IMR-90 (cell line): ENCODE measurements around the gene KRTAP19-8. TPM values are rescaled to one million over a fixed set of nuclear protein-coding genes. Genes with fewer than 3 reads are reported as not detected.

Experiments
- ATAC-seq: fragments of 200-7000 bp; cut with Tn5 transposase; 2 replicates; pipeline ENCODE4 v1.9.1; 2020; ENCODE audit warnings: low read depth, mild to moderate bottlenecking, moderate library complexity
- BruUV-seq: library from RNA; stranded (reverse); fragments of 400-500 nt; replicated peaks from 2 replicates; lab custom pipeline; 2021; lab: Mats Ljungman, UMichigan
- CTCF ChIA-PET: fragments of 300-600 bp; formaldehyde crosslinking; extraction: SDS; loops from one replicate; lab custom pipeline; 2021; ENCODE audit warnings: antibody characterized with exemption; lab: Yijun Ruan, JAX
- POLR2A ChIA-PET: fragments of 300-600 bp; sonication (Branson Sonifier 250); formaldehyde crosslinking; loops from one replicate; lab custom pipeline; 2022; ENCODE audit warnings: antibody characterized with exemption; ENCODE audit not compliant: unreplicated experiment; lab: Charles Lee
- DNase-seq: peaks from one replicate; pipeline ENCODE4 v3.0.0; 2013
- H2AFZ ChIP-seq: replicated peaks from 2 replicates; pipeline ENCODE3; 2013; ENCODE audit warnings: low read length, mild to moderate bottlenecking; ENCODE audit not compliant: poor library complexity
- H2AK5ac ChIP-seq: 2 replicates; pipeline ENCODE4 v1.6.1; 2013; ENCODE audit warnings: low read depth, low read length, inconsistent platforms
- H2AK9ac ChIP-seq: replicated peaks from 2 replicates; pipeline ENCODE3; 2013; ENCODE audit warnings: mild to moderate bottlenecking, low read depth, low read length, moderate library complexity; ENCODE audit not compliant: poor library complexity
- H2BK120ac ChIP-seq: 2 replicates; pipeline ENCODE4 v1.6.1; 2013; ENCODE audit warnings: low read depth, low read length, inconsistent platforms
- H2BK15ac ChIP-seq: 3 replicates; pipeline ENCODE4 v1.6.1; 2013; ENCODE audit warnings: low read depth, low read length, inconsistent platforms
- H2BK20ac ChIP-seq: 2 replicates; pipeline ENCODE4 v1.6.1; 2013; ENCODE audit warnings: low read depth, mild to moderate bottlenecking, inconsistent platforms, low read length, moderate library complexity
- H2BK5ac ChIP-seq: 2 replicates; pipeline ENCODE4 v1.6.1; 2013; ENCODE audit warnings: mild to moderate bottlenecking, low read depth, low read length, inconsistent platforms; ENCODE audit not compliant: poor library complexity, severe bottlenecking
- H3K14ac ChIP-seq: replicated peaks from 2 replicates; pipeline ENCODE4 v1.6.1; 2013; ENCODE audit warnings: low read depth, low read length, inconsistent platforms
- H3K18ac ChIP-seq: 2 replicates; pipeline ENCODE4 v1.6.1; 2013; ENCODE audit warnings: low read depth, low read length, control low read depth
- H3K23ac ChIP-seq: 2 replicates; pipeline ENCODE4 v1.6.1; 2013; ENCODE audit warnings: low read depth, low read length, inconsistent platforms
- H3K27ac ChIP-seq: 2 replicates; pipeline ENCODE4 v1.5.1; 2013; ENCODE audit warnings: mild to moderate bottlenecking, control low read depth, low read length; ENCODE audit not compliant: insufficient read depth
- H3K27me3 ChIP-seq: 2 replicates; pipeline ENCODE4 v1.6.1; 2013; ENCODE audit warnings: low read length; ENCODE audit not compliant: control insufficient read depth, insufficient read depth
- H3K36me3 ChIP-seq: 2 replicates; pipeline ENCODE4 v1.6.1; 2013; ENCODE audit warnings: low read length, mixed read lengths; ENCODE audit not compliant: control insufficient read depth, insufficient read depth
- H3K4ac ChIP-seq: 2 replicates; pipeline ENCODE4 v1.6.1; 2013; ENCODE audit warnings: low read depth, low read length, inconsistent platforms
- H3K4me1 ChIP-seq: 2 replicates; pipeline ENCODE4 v1.6.1; 2013; ENCODE audit warnings: low read length, mixed read lengths; ENCODE audit not compliant: control insufficient read depth, insufficient read depth
- H3K4me2 ChIP-seq: 2 replicates; pipeline ENCODE4 v1.6.1; 2013; ENCODE audit warnings: low read depth, mild to moderate bottlenecking, control low read depth, low read length, moderate library complexity
- H3K4me3 ChIP-seq: 2 replicates; pipeline ENCODE4 v1.5.1; 2013; ENCODE audit warnings: low read depth, mild to moderate bottlenecking, control low read depth, low read length, moderate library complexity; ENCODE audit not compliant: insufficient read depth
- H3K56ac ChIP-seq: 2 replicates; pipeline ENCODE4 v1.6.1; 2013; ENCODE audit warnings: low read length, inconsistent platforms; ENCODE audit not compliant: insufficient read depth; ENCODE audit errors: extremely low read depth
- H3K79me1 ChIP-seq, 2 experiments: 2 replicates each; pipeline ENCODE4 v1.6.1; 2013; ENCODE audit warnings: low read length in 2 of 2, inconsistent platforms in 1 of 2, low read depth in 1 of 2
- H3K9ac ChIP-seq: 2 replicates; pipeline ENCODE4 v1.6.1; 2013; ENCODE audit warnings: low read depth, low read length, control low read depth
- H3K9me1 ChIP-seq: 2 replicates; pipeline ENCODE4 v1.6.1; 2013; ENCODE audit warnings: low read length, inconsistent platforms; ENCODE audit not compliant: insufficient read depth
- H3K9me3 ChIP-seq: 2 replicates; pipeline ENCODE4 v1.6.1; 2013; ENCODE audit warnings: low read length; ENCODE audit not compliant: control insufficient read depth, insufficient read depth
- H4K20me1 ChIP-seq: 2 replicates; pipeline ENCODE4 v1.6.1; 2013; ENCODE audit warnings: low read length, inconsistent platforms; ENCODE audit not compliant: insufficient read depth
- H4K5ac ChIP-seq: 2 replicates; pipeline ENCODE4 v1.6.1; 2013; ENCODE audit warnings: mild to moderate bottlenecking, low read depth, low read length, control low read depth
- H4K8ac ChIP-seq, 2 experiments: 2 replicates each; pipeline ENCODE4 v1.6.1; 2013; ENCODE audit warnings: low read depth in 2 of 2, low read length in 2 of 2, control low read depth in 1 of 2, inconsistent platforms in 1 of 2
- H4K91ac ChIP-seq: 2 replicates; pipeline ENCODE4 v1.6.1; 2013; ENCODE audit warnings: low read depth, low read length, inconsistent platforms; ENCODE audit not compliant: insufficient read depth
- CHD1 ChIP-seq: IDR thresholded peaks from 2 replicates; pipeline ENCODE4 v1.6.1; 2012; ENCODE audit warnings: low read depth, low read length, improper control_type of control experiment
- FOS ChIP-seq: fragments of 150-350 bp; IDR thresholded peaks from 2 replicates; pipeline ENCODE4 v1.6.1; 2016; ENCODE audit warnings: low read depth, low read length
- NFE2L2 ChIP-seq: fragments of 150-350 bp; IDR thresholded peaks from 2 replicates; pipeline ENCODE4 v1.6.1; 2016; ENCODE audit warnings: low read depth, mild to moderate bottlenecking, low read length
- RCOR1 ChIP-seq: IDR thresholded peaks from 2 replicates; pipeline ENCODE4 v1.6.1; 2012; ENCODE audit warnings: mild to moderate bottlenecking, low read length, improper control_type of control experiment; ENCODE audit not compliant: insufficient replicate concordance
- WGBS, 2 experiments: methylation state at CpG; one replicate each; pipeline versions ENCODE4 v1.1.5 to v1.1.7; 2013; ENCODE audit warnings: missing lambda C conversion rate in 2 of 2; ENCODE audit not compliant: insufficient read length in 1 of 2; ENCODE audit errors: extremely low coverage in 2 of 2; 5-methylcytosine and 5-hydroxymethylcytosine counted together
- dilution Hi-C: fragments of 300-500 bp; cut with HindIII; formaldehyde crosslinking; loops from one replicate; pipeline ENCODE4 v1.14.3; 2018; ENCODE audit warnings: low sequenced_read_pairs; ENCODE audit not compliant: unreplicated experiment
- in situ Hi-C: fragments of 300-500 bp; cut with MboI; formaldehyde crosslinking; loops from 3 replicates; pipeline ENCODE4 v1.14.3; 2019; ENCODE audit warnings: low sequenced_read_pairs, inconsistent platforms, mixed read lengths
- intact Hi-C: fragments of 100-400 bp; cut with micrococcal nuclease; formaldehyde crosslinking; loops from 2 replicates; pipeline ENCODE4 v1.10.0; 2022
- polyA plus RNA-seq, 3 experiments: library from polyadenylated mRNA; depleted of rRNA; stranded (reverse); fragments of >200 nt; gene quantifications; 2 replicates each; pipeline ENCODE4 v1.2.3, GENCODE V29; 2012; ENCODE audit warnings: low replicate concordance in 1 of 3
- total RNA-seq: library from RNA; depleted of rRNA; stranded (reverse); fragments of >200 nt; gene quantifications from 2 replicates; pipeline ENCODE4 v1.2.3, GENCODE V29; 2012

The KRTAP19-8 gene
- total and polyA plus RNA-seq, 2 of the 4 experiments (the other 2 are of a cell fraction), result not detected

- DNase-seq (no peak), ATAC-seq (no peak)
- Histone ChIP-seq H3K79me1 (no peaks in the 10 kb centered on the region), H4K5ac (no peak overlapping the region), H3K27me3 (no peaks in the 10 kb centered on the region), H3K4me3 (no peak overlapping the region), H3K18ac (no peak overlapping the region), H3K9me3 (peaks cover 10% of the 10 kb centered on the region), H4K8ac (no peak overlapping the region), H3K27ac (no peak overlapping the region), H2BK5ac (no peak overlapping the region), H3K9ac (no peak overlapping the region), H2BK120ac (no peak overlapping the region), H4K91ac (no peak overlapping the region), H3K56ac (no peak overlapping the region), H2AFZ (no peak overlapping the region), H4K20me1 (no peaks in the 10 kb centered on the region), H3K4me2 (no peak overlapping the region), H3K36me3 (no peaks in the 10 kb centered on the region), H2BK20ac (no peak overlapping the region), H2BK15ac (no peak overlapping the region), H3K14ac (no peak overlapping the region), H3K4ac (no peak overlapping the region), H3K23ac (no peak overlapping the region), H2AK5ac (no peak overlapping the region), H3K9me1 (no peaks in the 10 kb centered on the region), H3K4me1 (no peaks in the 10 kb centered on the region), H2AK9ac (no peak overlapping the region)
- 11% methylated on average over 1 of the region's 1 CpG; no CpG with 5 or more reads in 1 of the 2 experiments for WGBS, 2 experiments
- no TSS peak for BruUV-seq
- dilution Hi-C loops, result no loop called here
- TF ChIP-seq CHD1 (no peak), RCOR1 (no peak), FOS (no peak), NFE2L2 (no peak)
- POLR2A ChIA-PET, result no interaction called here
- in situ Hi-C loops, result no loop called here
- intact Hi-C loops, result no loop called here
- CTCF ChIA-PET, result no interaction called here
Observed at GRCh38 chr21:31011412-31011811, 26.9 kb downstream of the KRTAP19-8 start.
